ENCODE data around the gene SAP30L. TPM values are rescaled to one million over a fixed set of nuclear protein-coding genes. Genes with fewer than 3 reads are reported as not detected.

Gene SAP30L
- total RNA-seq, 1 experiment from 2014 or later = 45.9 TPM

GRCh38 chr5:154422298-154422697 is 23.5 kb upstream of the SAP30L start:
- POLR2A ChIA-PET = interaction anchor here (0.6 to 1.9 kb wide), 8 partner anchors 10 to 819 kb away, joined by 3 to 8 read pairs (median 3); no protein-coding TSS in a partner anchor
- peaks cover 26% of the 10 kb centered on the region for H3K9me3 Mint-ChIP-seq (ENCODE audit: unreplicated experiment)
- intact Hi-C loops (cut with micrococcal nuclease) = loop anchor here (1.0 kb wide), 2 partner anchors 188 to 218 kb away; no protein-coding TSS in a partner anchor
- H3K4me1 Mint-ChIP-seq (ENCODE audit: insufficient read depth, unreplicated experiment) = no peaks in the 10 kb centered on the region
- H3K27ac Mint-ChIP-seq (ENCODE audit: low read depth, unreplicated experiment) = no peak overlapping the region
- CTCF ChIA-PET = interaction anchor here (0.5 to 6.9 kb wide), 17 partner anchors 9 to 380 kb away, joined by 3 to 65 read pairs (median 5); no protein-coding TSS in a partner anchor
- no peak overlapping the region for H3K4me3 Mint-ChIP-seq (ENCODE audit: unreplicated experiment)
- H3K36me3 Mint-ChIP-seq (ENCODE audit: insufficient read depth, unreplicated experiment) = peaks cover 30% of the 10 kb centered on the region
- no TSS peak for BruUV-seq (replicated peaks)
- no peak for TF ChIP-seq CTCF (IDR thresholded peaks at IDR 0.05; ENCODE audit: unreplicated experiment)
- DNase-seq (ENCODE audit: unreplicated experiment) = no peak
- H3K27me3 Mint-ChIP-seq (ENCODE audit: insufficient read depth, unreplicated experiment) = no peaks in the 10 kb centered on the region

GRCh38 chr5:154428208-154428607 is 17.6 kb upstream of the SAP30L start:
- POLR2A ChIA-PET = no interaction called here
- Mint-ChIP-seq H3K27ac (ENCODE audit: low read depth, unreplicated experiment) (no peak overlapping the region), H3K27me3 (ENCODE audit: insufficient read depth, unreplicated experiment) (no peaks in the 10 kb centered on the region), H3K4me3 (ENCODE audit: unreplicated experiment) (no peak overlapping the region), H3K9me3 (ENCODE audit: unreplicated experiment) (peaks cover 14% of the 10 kb centered on the region), H3K36me3 (ENCODE audit: insufficient read depth, unreplicated experiment) (peaks cover 14% of the 10 kb centered on the region), H3K4me1 (ENCODE audit: insufficient read depth, unreplicated experiment) (no peaks in the 10 kb centered on the region)
- CTCF ChIA-PET = interaction anchor here (1.0 to 1.2 kb wide), 2 partner anchors 9 to 40 kb away, joined by 3 to 4 read pairs; no protein-coding TSS in a partner anchor
- intact Hi-C loops (cut with micrococcal nuclease) = no loop called here
- no TSS peak for BruUV-seq (replicated peaks)
- no peak for TF ChIP-seq CTCF (IDR thresholded peaks at IDR 0.05; ENCODE audit: unreplicated experiment)
- no peak for DNase-seq (ENCODE audit: unreplicated experiment)

- intact Hi-C loops (cut with micrococcal nuclease) = no loop called here
- no peak for TF ChIP-seq CTCF (IDR thresholded peaks at IDR 0.05; ENCODE audit: unreplicated experiment)
- POLR2A ChIA-PET = interaction anchor here (0.9 kb wide), 1 partner anchor 212 kb away, joined by 3 read pairs; no protein-coding TSS in a partner anchor
- H3K36me3 Mint-ChIP-seq (ENCODE audit: insufficient read depth, unreplicated experiment) = peaks cover 14% of the 10 kb centered on the region
- H3K4me3 Mint-ChIP-seq (ENCODE audit: unreplicated experiment) = no peak overlapping the region
- H3K27me3 Mint-ChIP-seq (ENCODE audit: insufficient read depth, unreplicated experiment) = no peaks in the 10 kb centered on the region
- no peaks in the 10 kb centered on the region for H3K4me1 Mint-ChIP-seq (ENCODE audit: insufficient read depth, unreplicated experiment)
- H3K27ac Mint-ChIP-seq (ENCODE audit: low read depth, unreplicated experiment) = no peak overlapping the region
- no peak for DNase-seq (ENCODE audit: unreplicated experiment)
- no TSS peak for BruUV-seq (replicated peaks)
- CTCF ChIA-PET = interaction anchor here (0.7 to 4.7 kb wide), 7 partner anchors 8 to 249 kb away, joined by 3 to 31 read pairs (median 3); no protein-coding TSS in a partner anchor
- peaks cover 2% of the 10 kb centered on the region for H3K9me3 Mint-ChIP-seq (ENCODE audit: unreplicated experiment)
Observed at GRCh38 chr5:154429341-154429740, 16.5 kb upstream of the SAP30L start.

GRCh38 chr5:154430466-154430865 is 15.3 kb upstream of the SAP30L start:
- peaks cover 14% of the 10 kb centered on the region for H3K36me3 Mint-ChIP-seq (ENCODE audit: insufficient read depth, unreplicated experiment)
- CTCF ChIA-PET = interaction anchor here (0.6 to 4.7 kb wide), 11 partner anchors 9 to 1363 kb away, joined by 3 to 31 read pairs (median 4); no protein-coding TSS in a partner anchor
- TF ChIP-seq CTCF (IDR thresholded peaks at IDR 0.05; ENCODE audit: unreplicated experiment) = no peak
- POLR2A ChIA-PET = interaction anchor here (0.9 to 1.3 kb wide), 2 partner anchors 16 to 213 kb away, joined by 3 to 6 read pairs; partner anchors contain the start of gene SAP30L
- no peak overlapping the region for H3K27ac Mint-ChIP-seq (ENCODE audit: low read depth, unreplicated experiment)
- H3K27me3 Mint-ChIP-seq (ENCODE audit: insufficient read depth, unreplicated experiment) = no peaks in the 10 kb centered on the region
- H3K4me1 Mint-ChIP-seq (ENCODE audit: insufficient read depth, unreplicated experiment) = no peaks in the 10 kb centered on the region
- H3K9me3 Mint-ChIP-seq (ENCODE audit: unreplicated experiment) = no peaks in the 10 kb centered on the region
- H3K4me3 Mint-ChIP-seq (ENCODE audit: unreplicated experiment) = no peak overlapping the region
- no peak for DNase-seq (ENCODE audit: unreplicated experiment)
- no TSS peak for BruUV-seq (replicated peaks)
- intact Hi-C loops (cut with micrococcal nuclease) = no loop called here
